GM18499 (cell line): ENCODE results near the gene SLC39A7.

Source experiments
- ATAC-seq: cut with Tn5 transposase; IDR thresholded peaks from one replicate; pipeline ENCODE4 v1.9.1; 2021; ENCODE audit warnings: moderate number of reproducible peaks; ENCODE audit not compliant: insufficient read depth, unreplicated experiment

The SLC39A7 gene

DNA sequence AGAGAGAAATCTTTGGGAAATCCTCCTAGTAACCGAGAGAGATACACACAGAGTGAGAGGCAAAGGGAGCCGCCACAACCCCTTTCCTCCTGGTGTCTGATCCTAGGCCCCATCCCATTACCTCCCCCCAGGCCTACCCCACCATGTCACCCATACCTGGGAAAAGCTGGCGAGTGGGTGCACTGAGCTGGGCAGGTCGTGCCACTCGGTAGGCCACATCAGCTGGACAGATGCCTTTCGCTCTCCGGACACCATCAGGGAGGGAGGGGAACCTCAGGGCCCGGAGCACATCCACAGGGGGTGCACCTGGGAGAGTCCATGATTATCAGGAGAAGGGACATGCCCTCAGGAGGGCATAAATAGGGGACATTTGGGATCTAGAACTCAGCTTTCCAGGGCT, 11.5 kb upstream of the SLC39A7 start:
- ATAC-seq = no peak

DNA sequence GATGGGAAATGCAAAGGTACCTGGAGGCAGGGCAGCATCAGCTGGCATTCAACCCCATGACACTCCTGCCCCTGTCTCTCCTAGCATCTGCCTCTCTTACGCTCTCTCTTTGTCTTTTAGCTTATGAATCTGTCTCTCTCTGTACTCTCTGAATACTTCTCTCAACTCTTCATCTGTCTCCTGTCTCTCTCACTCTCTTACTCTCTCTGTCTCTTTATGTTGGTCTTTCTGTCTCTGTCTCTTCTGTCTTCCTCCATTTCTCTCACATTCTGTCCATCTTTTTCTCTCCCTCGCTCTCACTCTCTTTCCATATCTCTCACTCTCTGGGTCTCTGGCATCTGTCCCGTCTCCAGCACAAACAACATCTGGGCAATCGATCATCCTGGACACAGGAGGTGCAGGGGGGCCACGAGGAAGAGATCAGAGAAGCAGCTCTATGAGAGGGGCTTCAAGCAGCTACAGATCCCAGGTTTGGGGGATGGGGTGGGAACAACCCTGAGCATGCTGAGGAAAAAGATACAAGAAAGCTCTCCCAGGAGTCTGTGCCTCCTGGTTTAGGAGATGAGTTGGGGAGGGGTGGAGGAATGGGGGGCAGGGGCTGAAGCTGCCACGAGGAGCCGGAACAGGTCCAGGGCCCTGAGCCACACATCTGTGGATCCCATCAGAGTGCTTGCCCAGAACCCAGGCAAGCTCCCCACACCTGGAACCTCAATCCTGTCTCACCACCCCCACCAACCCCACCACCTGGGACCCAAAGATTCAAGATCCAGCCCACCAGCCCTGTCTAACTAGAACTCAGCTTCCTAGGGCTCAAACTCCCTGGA, 10.8 kb upstream of the SLC39A7 start:
- ATAC-seq = no peak

- no peak for ATAC-seq
These were observed 10.1 kb upstream of the SLC39A7 start for GRCh38 chr6:33190504-33191107.

GRCh38 chr6:33191383-33192104, 9.1 kb upstream of the SLC39A7 start:
- no peak for ATAC-seq

DNA sequence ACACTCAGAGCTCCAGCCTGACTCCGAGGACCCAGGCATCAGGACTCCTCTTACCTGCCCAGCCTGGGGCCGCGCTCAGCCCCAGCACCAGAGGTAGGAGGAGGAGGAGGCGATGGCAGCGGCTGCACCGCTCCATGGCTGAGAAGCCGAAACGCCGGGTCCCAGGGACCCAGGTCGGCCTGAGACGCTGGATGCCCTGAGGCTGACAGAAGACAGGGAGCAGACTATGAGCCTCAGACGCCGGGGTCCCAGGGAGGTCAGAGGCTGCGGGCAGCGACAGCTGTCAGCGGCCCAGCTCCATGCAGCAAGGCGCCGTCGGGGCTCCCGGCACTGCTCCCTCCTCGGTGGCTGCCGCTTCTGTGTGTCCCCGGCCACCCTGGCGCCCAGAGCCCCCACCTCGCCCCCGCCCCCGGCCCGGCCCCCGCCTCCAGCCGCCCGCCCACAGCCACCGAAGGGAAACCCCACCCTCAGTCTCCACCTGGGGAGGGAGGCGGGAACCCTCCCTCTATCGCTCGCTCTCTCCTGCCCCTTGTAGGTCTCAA, 8.5 kb upstream of the SLC39A7 start, which contains the start of gene COL11A2:
Gene COL11A2 (minus strand): TSS at position 363 of the 542 bp plus-strand sequence. CDS start 227 bp downstream, at position 136.
- ATAC-seq = no peak

DNA sequence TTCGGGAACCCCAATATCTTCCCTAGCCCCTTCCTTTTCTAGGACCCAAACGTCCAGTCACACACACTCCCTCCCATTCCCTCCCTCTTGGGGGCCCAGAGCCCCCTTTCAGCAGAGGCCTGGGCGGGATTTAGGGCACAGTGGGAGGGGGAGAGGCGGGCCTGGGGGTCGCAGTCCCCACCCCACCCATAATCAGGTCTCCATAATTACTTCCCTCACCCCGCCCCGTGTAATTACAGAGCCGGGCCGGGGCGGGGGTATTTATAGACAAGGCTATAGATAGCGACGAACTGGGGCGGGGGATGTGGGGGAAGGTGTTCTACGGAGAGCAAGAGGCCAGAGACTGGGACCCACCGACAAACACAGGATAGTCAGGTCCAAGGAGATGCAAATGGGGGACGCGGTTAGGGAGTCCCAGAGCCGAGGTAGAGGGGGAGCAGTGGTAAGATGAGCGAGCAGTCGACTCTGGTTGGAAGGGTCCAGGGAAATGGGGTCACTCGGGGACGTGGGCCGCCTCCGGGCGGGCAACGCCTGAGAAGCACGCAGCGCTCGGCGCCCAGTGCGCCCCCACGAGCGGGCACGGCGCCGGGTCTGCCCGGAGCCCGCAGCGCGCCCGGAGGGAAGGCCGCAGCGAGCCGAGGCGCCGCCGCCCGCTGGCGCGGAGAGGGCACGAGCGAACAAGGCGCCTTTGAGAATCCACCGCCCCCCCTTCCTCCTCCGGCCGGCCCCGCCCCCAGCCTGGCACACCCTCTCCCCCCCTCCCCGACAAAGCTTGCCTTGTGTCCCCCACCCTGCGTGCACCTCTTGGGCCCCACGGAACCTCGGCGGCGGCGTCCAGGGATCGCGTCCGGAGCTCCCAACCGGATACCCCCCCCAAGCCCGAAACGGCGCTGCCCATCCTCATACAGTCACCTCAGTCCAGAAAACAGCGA, 7.7 kb upstream of the SLC39A7 start:
- ATAC-seq = no peak

- no peak for ATAC-seq
These were observed 7.0 kb upstream of the SLC39A7 start for GRCh38 chr6:33193619-33194018.

DNA sequence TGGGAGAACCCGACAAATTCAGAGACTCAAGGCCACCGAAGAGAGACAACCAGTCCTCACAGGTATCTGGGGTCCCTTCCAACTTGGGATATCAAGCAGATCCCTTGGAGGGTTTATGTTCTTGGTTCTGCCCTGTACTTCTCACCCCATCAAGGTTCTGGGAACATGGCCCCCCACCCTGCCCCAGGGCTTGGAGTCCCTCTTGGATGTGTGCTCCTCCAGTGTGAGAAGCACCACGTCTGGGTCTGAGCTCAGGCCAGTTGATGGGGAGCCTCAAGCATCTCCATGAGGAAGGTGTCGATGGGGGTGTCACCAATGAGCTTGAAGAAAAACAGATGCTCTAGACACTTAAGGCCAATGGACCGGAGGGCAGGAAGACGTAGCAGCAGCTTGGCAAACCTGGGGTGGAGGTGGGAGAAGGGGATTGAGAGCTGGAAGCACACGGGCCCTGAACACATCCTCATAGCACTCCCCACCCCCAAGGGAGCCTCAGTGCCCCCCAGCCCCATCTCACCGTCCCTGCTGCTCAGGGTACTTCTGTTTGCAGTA, 6.2 kb upstream of the SLC39A7 start:
- ATAC-seq = no peak

DNA sequence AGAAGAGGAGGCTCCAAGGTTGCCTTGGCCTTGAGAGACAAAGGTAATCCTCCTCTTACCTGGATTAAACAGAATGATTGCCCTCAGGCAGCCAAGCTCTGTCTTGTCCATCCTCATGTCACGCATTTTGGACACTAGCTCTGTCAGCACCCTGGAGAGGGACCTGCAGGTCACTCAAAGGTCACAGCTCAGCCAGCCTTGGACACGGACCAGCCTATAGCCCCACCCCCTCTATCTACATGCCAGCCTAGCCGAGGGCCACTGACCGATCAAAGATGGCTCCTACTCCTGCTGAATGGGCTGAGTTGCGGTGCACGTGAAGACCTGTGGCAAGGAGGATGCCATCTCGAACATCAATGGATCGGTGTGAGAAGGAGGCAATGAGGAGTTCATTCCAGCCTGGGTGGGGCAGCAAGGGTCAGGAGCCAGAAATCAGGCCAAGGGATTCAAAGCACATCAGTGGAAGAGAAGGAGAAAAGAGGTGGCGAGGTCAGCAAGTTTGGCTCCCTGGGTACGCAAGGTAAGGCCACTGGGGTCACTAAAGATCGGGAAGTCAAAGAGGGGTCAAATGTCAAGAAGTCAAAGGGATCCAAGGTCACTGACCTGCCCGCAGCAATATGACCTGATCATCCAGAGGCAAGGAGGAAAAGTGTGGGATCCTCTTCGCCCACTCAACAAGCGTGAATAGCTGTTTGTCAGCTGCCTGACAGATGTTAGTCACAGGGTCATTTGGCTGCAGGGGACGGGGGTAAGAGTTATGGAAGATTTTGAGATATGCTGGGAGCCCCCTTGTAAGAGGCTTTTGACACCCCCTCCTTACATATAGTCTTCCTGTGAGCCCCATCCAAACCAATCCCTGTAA, 5.1 kb upstream of the SLC39A7 start:
- no peak for ATAC-seq

GRCh38 chr6:33197431-33198048, 3.1 kb upstream of the SLC39A7 start:
- ATAC-seq = no peak

- ATAC-seq = no peak
These were observed 2.4 kb upstream of the SLC39A7 start for GRCh38 chr6:33198159-33198852.

- ATAC-seq = no peak
These were observed 1.7 kb upstream of the SLC39A7 start for GRCh38 chr6:33198853-33199436.

GRCh38 chr6:33199687-33200218, 914 bp upstream of the SLC39A7 start:
- ATAC-seq = no peak

GRCh38 chr6:33201147-33201545, 479 bp downstream of the SLC39A7 start:
- no peak for ATAC-seq

- ATAC-seq = no peak
These were observed 1.3 kb downstream of the SLC39A7 start for GRCh38 chr6:33201935-33202334.

- ATAC-seq = no peak
These were observed 2.1 kb downstream of the SLC39A7 start for GRCh38 chr6:33202799-33203198.
